ENCODE data around the gene PIK3AP1. TPM values are rescaled to one million over a fixed set of nuclear protein-coding genes. Genes with fewer than 3 reads are reported as not detected.

Gene PIK3AP1
- total and polyA plus RNA-seq, 2 of the 13 experiments (the other 11 are each of a cell fraction or from before 2014, with no cell fraction given) = 3.6 to 13.8 TPM

DNA sequence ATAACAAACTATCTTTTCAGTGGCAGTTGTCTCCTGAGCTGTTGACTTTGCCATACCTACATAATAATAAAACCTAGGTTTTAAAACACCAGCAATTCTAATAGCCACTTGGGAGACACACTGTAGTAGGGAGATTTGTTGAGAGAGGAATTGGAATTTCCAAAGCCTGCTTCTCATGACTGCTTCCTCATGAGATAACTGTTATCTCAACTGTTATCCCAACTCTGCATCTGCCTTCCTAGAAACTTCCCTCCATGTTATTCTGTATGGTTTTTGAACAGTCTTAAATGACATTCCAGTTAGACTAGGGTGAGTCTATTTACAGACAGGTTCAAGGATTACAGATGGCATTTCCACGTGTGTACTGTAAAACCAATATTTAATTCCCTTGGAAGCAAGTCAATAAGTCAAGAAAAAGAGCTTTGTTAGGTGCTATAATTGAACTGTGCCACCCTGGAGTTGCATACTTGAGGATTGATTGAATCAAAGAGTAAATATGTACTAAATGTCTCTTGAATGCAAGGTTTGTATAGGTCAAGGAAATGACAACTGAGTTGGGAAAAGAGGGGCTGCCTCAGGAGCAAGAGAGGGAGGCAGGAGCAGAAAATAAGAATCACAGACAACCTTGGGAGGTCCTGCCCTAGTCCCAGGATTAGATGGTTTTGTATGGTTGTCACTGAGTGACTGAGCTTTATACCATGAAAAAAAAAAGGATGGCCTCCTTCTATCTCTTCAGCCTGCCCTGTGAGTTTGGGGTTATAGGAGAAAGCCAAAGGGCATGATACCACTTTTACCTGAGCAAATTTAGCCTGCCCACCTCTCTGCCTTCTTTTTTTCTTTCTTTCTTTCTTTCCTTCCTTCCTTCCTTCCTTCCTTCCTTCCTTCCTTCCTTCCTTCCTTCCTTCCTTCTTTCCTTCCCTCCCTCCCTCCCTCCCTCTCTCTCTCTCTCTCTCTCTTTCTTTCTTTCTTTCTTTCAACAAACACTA is 123.6 kb downstream of the PIK3AP1 start (continued):
- no peak for TF ChIP-seq HOXA7 (CRISPR knock-in tag; IDR thresholded peaks at IDR 0.05)
- TF ChIP-seq ZSCAN20 (CRISPR knock-in tag; IDR thresholded peaks at IDR 0.05; ENCODE audit: borderline replicate concordance) = no peak
- no peak for TF ChIP-seq ETV6 (CRISPR knock-in tag; conservative IDR thresholded peaks at IDR 0.05)
- TF ChIP-seq MTF1 (CRISPR knock-in tag; IDR thresholded peaks at IDR 0.05) = no peak
- TF ChIP-seq ZSCAN5A (CRISPR knock-in tag; IDR thresholded peaks at IDR 0.05; ENCODE audit: borderline replicate concordance) = peak; percentile 20; the same call in 1 of the 2 replicates
- no peak for TF ChIP-seq ZNF33A (CRISPR knock-in tag; IDR thresholded peaks at IDR 0.05; ENCODE audit: borderline replicate concordance)
- no peak for TF ChIP-seq ZSCAN31 (CRISPR knock-in tag; IDR thresholded peaks at IDR 0.05; ENCODE audit: low read depth)
- TF ChIP-seq HNRNPLL (IDR thresholded peaks at IDR 0.05; ENCODE audit: low read depth, low read length, poor library complexity, severe bottlenecking) = no peak
- TF ChIP-seq, protein P1, sequence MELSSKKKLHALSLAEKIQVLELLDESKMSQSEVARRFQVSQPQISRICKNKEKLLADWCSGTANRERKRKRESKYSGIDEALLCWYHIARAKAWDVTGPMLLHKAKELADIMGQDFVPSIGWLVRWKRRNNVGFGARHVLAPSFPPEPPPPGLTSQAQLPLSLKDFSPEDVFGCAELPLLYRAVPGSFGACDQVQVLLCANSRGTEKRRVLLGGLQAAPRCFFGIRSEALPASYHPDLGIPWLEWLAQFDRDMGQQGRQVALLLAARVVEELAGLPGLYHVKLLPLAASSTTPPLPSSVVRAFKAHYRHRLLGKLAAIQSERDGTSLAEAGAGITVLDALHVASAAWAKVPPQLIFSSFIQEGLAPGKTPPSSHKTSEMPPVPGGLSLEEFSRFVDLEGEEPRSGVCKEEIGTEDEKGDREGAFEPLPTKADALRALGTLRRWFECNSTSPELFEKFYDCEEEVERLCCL (CRISPR knock-in tag; IDR thresholded peaks at IDR 0.05; ENCODE audit: borderline replicate concordance) = no peak
- TF ChIP-seq, protein P2, sequence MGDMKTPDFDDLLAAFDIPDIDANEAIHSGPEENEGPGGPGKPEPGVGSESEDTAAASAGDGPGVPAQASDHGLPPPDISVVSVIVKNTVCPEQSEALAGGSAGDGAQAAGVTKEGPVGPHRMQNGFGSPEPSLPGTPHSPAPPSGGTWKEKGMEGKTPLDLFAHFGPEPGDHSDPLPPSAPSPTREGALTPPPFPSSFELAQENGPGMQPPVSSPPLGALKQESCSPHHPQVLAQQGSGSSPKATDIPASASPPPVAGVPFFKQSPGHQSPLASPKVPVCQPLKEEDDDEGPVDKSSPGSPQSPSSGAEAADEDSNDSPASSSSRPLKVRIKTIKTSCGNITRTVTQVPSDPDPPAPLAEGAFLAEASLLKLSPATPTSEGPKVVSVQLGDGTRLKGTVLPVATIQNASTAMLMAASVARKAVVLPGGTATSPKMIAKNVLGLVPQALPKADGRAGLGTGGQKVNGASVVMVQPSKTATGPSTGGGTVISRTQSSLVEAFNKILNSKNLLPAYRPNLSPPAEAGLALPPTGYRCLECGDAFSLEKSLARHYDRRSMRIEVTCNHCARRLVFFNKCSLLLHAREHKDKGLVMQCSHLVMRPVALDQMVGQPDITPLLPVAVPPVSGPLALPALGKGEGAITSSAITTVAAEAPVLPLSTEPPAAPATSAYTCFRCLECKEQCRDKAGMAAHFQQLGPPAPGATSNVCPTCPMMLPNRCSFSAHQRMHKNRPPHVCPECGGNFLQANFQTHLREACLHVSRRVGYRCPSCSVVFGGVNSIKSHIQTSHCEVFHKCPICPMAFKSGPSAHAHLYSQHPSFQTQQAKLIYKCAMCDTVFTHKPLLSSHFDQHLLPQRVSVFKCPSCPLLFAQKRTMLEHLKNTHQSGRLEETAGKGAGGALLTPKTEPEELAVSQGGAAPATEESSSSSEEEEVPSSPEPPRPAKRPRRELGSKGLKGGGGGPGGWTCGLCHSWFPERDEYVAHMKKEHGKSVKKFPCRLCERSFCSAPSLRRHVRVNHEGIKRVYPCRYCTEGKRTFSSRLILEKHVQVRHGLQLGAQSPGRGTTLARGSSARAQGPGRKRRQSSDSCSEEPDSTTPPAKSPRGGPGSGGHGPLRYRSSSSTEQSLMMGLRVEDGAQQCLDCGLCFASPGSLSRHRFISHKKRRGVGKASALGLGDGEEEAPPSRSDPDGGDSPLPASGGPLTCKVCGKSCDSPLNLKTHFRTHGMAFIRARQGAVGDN (CRISPR knock-in tag; IDR thresholded peaks at IDR 0.05) = no peak
- TF ChIP-seq ZNF501 (CRISPR knock-in tag; IDR thresholded peaks at IDR 0.05) = no peak
- TF ChIP-seq ZKSCAN1 (IDR thresholded peaks at IDR 0.05; ENCODE audit: low read length) = no peak
- no peak for TF ChIP-seq KDM1A (CRISPR knock-in tag; IDR thresholded peaks at IDR 0.05)
- no peak for TF ChIP-seq RFXAP (CRISPR knock-in tag; IDR thresholded peaks at IDR 0.05; ENCODE audit: borderline replicate concordance)
- TF ChIP-seq KLF12 (CRISPR knock-in tag; IDR thresholded peaks at IDR 0.05; ENCODE audit: borderline replicate concordance) = no peak
- no peak for TF ChIP-seq SYNCRIP (IDR thresholded peaks at IDR 0.05; ENCODE audit: insufficient read depth, low read depth, low read length)
- TF ChIP-seq AGO2 (optimal IDR thresholded peaks at IDR 0.05; ENCODE audit: low read depth, low read length) = no peak
- no peak for TF ChIP-seq ZNF550 (CRISPR knock-in tag; IDR thresholded peaks at IDR 0.05; ENCODE audit: borderline replicate concordance)
- no peak for TF ChIP-seq KMT2A (CRISPR knock-in tag; IDR thresholded peaks at IDR 0.05)
